ENCODE measurements around the gene PLXNC1.

The PLXNC1 gene

DNA sequence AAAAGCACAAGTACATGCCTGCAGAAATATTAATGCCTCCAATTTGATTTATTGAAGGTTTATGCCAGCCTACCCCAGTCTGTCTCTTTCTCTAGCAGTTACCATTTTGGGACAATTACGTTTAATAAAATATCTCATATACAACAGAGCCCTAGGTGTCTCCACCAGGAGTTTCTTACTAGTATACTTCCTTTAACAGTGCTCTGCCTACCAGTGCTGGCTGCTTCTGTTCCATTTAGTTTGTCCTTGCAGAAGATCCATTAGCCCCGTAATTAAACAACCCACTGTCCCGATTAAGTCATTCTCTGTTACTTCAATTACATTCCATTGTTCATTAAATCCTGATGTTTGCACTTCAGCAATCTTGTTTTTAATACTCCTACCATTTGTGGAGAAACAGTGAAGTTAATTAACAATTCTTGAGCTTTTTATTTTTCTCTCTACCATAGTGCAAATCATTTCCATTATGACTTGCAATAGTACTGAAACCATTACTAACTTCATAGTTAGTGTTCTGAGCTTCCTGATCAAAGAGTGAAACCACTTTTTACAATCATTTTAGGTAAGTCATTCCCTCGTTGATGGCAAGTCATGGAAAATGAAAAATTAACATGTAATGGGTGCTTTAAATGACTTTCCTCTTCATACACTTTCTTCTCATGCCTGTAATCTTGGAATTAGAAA, 121.1 kb downstream of the PLXNC1 start:
- DNase-seq = no peak

DNA sequence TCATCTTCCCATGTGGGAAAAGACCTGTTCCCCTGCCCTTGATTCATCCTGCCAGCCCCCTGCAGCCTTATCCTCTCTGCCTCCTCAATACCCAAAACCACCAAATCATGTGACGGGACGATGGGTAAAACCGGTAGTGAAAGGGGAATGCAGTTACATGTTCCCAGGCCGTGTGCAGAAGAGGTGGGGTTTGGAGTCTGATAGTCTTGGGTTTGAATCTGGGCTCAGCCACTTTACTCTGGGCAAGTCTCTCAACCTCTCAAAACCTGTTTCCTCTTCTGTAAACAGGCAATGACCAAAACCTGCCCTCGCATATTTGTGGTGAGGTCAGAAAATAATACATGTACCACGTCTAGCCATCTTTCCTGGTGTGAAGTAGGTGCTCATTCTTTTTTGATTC, 123.0 kb downstream of the PLXNC1 start:
- DNase-seq = no peak

DNA sequence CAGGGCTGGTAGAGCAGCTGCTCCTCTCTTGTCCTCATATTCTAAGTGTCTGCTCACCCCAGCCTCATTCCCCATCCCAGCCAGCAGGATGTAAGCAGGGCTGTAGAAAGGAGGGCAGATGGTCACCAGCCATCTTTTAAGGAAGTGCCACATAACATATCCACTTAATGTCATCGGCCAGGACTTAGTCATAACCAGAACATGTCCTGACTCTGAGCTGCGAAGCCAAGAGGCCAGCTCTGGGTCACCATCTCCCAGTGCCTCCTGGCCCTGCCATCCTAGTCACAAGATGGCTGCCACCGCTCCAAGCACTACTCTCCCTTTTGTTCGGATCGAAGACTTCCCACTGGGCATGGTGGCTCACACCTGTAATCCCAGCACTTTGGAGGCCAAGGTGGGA, 123.9 kb downstream of the PLXNC1 start:
- no peak for DNase-seq

DNA sequence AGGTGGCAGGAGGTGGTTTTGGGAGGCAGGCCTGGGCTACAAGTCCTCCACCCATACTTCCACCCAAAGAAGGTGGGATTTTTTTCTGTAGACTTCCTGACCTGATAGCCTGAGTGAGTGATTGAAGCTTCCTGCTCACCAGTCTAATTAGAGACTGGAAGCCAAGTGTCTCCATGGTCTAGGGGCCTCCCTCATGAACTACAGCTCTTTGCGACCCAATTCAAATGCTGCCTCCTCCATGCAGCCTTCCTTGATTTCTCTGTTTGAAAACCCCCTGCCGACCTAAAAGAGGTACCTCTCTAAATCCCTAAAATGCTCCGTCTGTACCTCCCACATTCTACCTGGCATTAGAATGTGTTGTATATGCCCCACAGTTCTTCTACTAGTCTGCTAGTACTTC, 124.9 kb downstream of the PLXNC1 start:
- no peak for DNase-seq

DNA sequence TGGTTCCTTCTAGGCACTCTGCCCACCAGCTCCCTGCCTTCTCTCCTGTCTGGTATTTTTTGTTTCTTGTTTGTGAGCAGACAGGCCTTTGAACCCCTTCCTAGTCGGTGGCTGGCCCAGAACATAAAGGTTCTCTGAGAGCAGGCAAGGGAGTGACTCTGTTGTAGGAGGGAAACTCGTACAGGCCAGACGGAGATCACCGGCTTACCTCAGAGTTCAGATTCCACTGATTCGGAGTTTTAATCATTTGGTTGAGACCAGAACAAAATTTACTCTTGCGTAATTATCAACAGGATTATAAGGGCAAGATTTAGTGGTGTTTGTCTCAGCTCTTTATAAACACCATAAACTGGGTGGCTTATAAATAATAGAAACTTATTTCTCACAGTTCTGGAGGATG, 128.3 kb downstream of the PLXNC1 start:
- no peak for DNase-seq

DNA sequence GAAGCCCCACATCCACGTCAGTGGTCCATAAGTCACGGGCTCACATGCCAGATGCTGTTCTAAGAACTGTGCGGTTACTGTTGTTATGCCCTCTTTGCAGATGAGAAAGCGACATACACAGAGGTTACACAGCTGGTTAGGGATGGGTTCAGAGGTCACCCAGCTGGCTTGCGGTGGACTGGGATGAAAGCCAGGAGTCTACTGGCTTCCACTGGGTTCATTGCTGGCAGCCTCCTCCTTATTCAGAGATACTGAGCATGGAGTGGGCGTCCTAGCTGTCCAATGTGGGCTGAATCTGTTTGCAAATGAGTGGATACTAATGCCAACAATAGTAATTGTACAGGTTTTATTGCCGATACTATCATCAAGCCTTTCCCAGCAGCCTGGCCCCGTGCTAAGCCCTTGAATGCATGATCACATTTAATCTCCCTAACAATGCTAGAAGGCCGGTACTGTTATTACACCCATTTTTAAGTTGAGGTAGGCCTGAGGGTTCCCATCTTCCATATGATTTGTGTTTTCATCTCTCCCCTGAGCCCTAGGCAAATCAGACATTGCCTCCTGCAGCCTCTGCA, 129.1 kb downstream of the PLXNC1 start:
- no peak for DNase-seq

DNA sequence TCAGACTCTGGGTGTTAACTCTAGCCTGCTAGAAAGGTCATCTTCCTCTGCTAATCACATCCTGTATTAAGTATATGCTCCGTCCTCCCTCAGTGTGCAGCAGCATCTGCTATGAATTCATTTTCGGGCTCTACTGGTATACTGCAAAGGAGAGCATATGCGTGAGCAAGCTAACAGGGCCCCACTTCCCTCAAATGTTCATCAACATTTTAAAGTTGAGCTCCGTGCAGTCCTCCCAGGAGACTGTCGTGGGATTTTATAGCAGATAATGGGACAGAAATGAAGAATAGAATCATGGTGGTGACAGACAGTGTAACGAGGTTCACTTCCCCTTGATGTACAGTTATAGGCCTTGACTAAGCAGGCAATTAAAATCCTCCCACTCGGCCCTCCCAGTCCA, 131.7 kb downstream of the PLXNC1 start:
- no peak for DNase-seq

DNA sequence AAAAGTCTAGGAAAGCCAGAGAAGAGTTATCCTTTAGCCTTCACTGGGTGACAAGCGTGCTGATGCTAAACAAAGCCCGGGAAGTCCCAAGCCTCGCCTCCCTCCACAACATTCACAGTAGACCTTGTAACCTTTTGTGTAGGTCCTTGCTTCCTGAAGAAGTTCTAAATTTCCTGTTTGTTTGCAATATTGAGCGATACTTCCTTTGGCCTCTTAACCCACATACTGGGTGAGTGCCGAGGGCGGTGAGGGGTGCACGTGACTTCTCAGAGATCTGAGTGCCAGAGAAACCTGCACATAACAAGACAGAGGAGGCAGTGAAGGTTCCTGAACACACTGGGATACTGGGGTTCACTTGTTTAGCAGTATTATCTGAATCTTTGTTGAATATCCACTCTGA, 134.3 kb downstream of the PLXNC1 start:
- DNase-seq = peak; percentile 36 to 37

DNA sequence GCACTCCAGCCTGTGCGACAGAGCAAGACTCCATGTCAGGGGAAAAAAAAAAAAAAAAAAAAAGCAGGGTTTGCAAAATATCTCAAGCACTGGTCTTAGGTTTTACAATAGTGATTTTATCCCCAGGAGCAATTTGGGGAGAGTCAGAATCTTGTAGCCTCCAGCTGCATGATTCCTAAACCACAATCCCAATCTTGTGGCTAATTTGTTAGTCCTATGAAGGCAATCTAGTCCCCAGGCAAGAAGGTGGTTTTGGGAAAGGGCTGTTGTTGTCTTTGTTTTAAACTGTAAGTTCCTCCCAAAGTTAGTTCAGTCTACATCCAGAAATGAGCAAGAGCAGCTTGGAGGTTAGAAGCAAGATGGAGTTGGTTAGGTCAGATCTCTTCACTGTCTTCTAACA, 135.7 kb downstream of the PLXNC1 start:
- DNase-seq = no peak

DNA sequence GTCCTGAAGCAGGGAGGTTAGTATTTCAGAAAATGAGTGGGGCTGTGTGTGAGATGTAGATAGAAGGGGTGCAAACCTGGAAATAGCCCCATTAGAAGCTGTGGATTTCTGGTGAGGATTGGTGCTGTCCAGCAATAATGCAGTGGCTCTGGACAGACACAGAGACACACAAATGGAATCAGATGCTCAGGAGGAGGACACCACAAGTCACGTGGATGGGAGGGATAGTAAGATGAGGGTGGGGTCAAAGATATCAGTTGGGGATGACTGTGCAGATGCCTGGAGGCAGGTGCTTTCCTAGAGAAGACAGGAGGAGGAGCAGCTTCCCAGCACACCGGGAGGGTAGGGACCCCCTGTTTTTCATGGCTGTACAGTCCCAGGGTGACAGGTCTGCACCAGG, 136.5 kb downstream of the PLXNC1 start:
- DNase-seq = no peak

DNA sequence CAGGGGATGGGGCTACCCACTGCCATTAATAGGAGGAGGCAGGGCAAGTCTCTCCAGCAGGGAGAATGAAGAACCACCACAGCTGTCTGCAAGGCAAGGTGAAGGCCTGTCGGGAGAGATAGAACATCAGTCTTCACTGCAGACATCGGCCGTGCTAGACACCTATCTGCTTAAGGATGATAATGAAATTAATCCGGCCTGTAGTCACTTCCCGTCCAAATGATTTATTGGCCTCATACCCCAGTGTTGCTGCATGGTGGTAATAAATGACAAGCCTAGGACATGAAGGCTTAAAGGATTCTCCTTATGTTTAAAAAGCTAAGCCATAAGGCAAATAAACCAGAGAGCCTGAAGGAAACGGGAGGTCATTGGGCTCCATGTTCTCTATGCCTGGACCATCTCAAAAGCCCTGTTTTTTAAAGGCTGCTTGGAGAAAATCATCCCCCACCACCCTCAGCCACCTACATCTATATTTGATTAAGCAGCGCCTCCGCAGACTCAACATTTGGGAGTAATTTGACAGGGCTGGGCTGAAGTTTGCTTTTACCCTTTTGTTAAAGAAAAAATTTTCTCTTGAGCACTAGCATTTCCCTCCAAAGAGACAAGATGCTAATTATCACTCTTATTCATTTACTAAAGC, 137.7 kb downstream of the PLXNC1 start:
- DNase-seq = no peak

DNA sequence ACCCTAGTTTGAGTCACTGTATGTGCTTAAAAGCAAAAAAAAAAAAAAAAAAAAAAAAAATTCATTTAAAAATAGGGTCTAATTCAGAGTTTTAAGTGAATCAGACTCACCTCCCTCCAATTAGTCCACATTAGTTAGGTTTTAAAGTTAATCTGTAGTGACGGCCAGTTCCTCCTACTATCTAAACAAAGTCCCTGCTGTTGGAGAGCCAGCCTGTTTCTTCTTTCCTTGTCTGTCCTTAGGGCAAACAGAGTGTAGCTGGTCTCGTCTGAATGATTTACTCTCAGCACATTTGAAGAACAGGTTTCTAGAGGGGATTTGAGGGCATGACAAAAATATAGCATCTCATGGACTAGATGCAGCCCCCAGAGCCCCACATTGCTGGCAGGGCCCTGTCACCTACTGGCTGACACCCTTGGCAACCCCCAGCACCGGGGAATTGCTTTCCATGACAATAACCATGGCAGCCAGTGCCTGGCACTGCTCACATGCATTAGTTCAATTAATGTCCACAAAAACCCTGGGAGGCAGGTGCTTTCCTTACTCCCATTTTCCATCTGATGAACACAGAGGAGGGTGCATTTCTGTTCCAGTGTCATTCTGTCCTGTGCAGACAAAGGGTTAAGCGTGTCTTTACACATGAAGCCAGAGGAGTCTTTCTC, 138.3 kb downstream of the PLXNC1 start:
- DNase-seq = no peak

DNA sequence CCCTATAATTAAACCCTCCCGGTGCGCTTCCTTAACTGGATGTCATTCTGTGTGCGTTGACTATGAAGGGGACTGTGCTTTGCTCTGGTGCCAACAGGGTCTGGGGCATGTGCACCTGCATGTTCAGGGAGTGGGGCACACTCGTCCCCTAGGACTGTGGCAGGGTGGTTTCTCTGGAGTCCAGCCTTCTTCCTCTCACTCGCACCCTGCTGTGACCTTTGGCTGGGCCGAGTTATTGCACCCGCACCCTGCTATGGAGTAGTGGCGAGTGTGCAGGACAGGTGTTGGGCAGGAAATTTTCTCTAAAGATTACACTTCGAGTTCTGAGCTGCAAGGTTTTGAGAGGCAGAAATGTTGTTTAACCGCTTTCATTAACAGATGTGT, 138.9 kb downstream of the PLXNC1 start:
- no peak for DNase-seq

DNA sequence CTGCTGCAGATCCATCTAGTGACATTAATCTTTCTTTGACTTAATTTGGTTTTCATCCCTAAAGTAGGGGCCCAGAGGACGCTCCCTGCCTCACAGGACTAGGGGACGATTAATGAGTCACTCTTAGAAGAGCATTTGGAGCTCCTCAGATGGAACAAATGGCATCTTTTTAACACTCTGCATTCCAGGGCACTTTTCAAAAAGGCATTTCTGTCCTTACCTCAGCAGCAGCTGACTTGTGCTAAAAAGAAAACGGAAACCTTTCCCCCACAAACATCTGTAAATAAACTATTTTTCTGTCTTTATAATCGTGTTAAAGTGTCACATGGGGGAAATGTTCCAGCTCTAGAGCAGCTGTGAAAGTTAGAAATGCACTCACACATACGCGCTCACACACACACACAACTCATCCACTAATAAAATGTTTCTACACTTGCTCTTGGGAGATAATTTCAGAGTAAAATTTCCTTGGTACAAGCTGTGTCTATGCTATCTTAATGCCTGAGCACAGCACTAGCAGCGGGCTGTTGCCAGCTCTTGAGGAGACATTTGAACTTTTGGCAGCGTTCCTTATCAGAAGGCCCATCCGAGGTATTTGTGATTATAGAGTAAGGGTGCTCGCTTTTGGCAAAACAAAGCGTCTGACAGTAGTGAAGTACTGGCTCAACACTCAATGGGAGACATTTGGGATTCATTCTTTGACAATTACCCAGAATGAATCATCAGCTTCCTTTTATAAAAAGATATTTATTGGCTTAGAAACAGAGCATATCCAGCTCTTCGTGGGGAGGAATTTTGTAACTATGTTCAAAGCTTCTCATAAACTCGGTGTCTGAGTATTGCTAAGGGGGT, 141.3 kb downstream of the PLXNC1 start:
- DNase-seq = no peak

DNA sequence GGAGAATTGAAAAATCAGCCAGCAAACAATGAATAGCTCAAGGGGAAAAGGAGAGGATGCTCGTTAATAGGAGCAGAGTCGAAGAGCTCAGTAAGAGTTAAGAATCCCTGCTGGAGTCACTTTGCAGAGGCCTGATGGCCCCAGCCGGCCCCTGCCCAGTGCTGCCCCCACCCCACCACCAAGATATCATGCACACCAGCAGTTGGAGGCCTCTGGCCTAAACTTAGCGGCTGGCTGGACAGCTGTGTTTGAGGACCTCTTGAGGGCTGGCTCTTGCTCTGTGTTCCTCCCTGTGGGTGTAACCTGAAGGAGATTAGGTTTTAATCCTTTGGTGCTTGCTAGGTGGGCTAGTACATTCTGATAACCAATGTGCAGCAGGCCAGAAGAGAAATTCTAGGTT, 142.0 kb downstream of the PLXNC1 start:
- no peak for DNase-seq

DNA sequence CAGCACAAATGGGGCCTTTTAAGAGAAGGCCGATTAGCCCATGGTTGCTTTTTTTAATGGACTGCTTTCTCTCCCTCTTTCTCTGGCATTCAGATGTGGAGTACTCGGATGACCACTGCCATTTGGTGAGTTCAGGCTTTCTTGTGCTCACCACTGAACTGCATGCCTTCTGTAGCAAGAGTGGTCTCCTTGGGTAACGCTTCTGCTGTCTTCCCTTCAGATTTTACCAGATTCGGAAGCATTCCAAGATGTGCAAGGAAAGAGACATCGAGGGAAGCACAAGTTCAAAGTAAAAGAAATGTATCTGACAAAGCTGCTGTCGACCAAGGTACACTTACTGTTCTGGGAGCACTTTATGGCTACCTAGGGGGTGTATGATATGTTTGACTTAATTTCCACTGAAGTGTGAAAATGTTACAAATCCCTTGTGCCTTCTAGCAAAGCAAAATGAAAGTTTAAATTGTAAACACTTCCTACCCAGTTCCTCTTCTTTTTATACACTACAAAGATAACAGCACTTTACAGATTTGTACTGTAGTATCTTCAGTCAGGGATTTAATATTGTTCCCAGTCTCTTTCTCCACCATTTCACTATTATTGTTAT, 148.8 kb downstream of the PLXNC1 start:
- DNase-seq = no peak

DNA sequence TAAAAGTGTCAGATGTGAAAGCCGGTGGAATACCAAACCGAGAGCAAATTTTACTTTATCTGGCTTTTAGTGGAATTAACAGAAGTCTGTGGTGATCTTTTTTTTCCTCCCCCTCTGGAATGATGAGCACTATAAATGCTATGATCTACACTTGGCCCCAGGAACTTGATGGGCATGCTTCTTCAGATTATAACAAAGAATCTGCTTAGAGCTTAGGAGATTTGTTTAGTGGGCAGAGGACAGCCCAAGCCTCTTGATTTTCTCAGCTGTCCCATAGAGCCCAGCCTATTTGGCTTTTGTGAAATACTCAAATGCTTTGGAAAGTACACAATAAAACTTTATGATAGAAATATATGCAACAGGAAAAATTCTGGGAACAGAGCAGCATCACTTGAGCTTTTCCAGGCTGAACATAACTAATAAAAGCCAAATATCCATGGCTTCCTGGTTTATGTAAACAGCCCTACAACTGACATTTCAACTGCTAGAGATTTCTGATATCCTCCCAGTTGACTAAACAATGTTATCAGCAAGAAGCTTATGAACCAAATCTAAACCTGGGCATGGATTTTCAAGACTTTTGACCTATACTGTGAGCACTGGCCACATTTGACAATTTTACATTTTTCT, 149.6 kb downstream of the PLXNC1 start:
- DNase-seq = no peak

DNA sequence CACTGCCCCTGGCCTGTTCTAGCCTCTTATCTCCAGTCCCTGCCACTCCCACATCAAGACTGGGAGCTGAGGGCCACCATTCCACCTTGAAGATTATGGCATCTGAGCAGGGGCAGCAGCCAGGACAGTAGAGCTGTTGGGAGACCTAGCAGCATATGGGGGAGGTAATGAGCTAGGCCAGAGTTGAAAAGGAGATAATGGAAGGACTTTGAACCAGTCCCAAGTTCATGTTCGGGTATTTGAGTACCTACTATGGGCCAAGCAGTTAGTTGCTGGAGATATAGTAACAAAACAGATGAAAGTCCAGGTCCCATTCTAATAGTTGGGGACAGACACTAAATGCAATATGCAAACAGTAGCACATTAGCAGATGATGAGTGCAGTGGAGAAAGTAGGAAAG, 151.5 kb downstream of the PLXNC1 start:
- no peak for DNase-seq

DNA sequence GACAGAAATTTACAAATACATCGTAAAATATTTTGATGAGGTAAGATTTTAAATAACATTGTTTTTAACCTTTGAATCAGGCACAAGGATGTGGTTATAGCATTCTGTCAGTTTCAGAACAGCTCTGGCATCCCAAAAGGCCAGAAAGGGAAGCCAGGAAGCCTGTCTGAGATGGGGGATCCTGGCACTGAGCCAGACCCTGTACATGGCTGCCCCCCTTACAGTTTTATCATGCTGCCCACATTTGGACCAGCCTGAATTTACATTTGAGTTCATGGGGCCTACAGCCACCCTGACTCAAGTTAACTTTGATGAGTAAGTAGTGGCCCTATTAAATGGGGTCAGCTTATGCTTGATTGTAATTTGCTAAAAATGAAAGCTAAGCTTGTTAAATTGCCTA, 155.6 kb downstream of the PLXNC1 start:
- no peak for DNase-seq

DNA sequence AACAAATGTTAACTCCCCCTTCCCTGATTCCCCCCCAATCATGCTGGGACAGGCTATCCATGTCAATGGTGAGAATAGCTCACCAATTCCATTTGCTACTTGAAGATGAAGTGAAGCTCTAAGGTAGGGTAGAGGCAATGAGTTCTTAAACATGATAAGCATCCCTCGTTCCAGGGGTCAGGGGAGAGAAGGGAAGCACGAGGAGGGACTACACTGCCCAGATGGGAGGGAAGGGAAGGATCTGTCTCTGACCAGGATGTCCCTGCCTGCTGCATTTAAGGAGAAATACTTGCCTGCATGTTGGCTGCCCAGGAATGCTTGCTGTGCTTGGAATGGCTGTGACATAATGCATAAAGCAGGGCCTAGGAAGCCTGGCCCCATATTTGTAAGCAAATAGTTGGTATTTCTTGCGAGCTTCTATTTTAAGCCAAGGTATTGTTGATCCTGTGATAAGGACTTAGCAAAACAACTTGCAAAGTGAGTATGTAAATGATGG, 156.2 kb downstream of the PLXNC1 start:
- DNase-seq = no peak

DNA sequence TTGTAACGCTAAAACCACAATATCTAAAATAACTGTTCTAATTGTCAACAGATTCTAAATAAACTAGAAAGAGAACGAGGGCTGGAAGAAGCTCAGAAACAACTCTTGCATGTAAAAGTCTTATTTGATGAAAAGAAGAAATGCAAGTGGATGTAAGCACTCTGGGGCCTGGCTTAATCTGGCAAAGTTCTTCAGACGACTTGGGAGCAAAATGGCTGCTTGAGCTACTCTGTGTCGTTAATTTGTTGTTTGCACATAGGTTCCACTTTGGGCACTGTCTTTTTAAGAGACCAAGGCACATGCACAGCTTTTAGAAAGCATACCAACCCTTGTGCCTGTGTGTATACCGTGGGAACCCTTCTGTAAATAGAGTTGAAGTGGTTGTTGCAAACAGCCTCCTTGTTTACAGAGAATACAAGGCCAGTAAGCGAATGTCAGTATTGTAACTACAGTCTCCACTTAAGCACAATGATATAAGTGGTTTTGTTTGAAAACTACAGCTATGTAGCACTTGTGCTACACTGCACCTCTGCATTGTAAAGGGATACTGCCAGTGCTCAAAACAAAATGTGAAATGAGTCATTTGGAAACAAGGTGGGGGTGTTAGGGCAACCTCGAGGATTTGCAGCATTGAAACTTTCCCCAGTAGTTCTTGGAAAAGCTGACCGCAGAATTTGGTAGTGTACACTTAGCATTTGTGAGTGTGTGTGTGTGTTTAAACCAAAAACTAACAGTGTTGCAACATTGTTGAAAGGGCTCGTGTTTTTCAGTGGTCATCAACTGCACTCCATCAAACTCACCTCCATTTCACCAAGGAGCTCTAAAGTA, 157.0 kb downstream of the PLXNC1 start:
- peak; percentile 29 to 49 for DNase-seq

Measured in stimulated activated CD4-positive, alpha-beta T cell treated with anti-CD3 and anti-CD28 coated beads, Interleukin-2, amount 100 ng/mL, for 24 hours (primary cell).